ENCODE data around the gene SEC14L2.

DNA sequence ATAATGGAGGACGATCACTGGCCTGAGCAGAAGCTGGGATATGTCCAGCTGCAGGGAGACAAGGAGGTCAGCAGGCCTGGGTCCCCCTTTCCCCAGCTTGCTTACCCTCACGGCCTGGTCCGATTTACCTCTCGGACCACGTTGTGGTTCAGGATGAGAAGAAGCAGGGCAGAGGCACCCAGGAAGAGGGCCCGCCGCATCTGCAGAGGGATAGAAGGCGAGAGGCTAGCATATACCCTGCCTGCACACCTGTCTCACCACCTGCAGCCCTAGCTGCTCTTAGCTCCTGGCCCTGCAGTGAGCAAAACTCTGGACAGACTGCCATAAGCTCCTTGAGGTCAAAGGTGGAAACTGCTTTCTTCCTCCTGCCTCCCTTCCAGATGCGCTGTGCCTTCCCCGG, 10.9 kb upstream of the SEC14L2 start:
- TF ChIP-seq, protein P1, sequence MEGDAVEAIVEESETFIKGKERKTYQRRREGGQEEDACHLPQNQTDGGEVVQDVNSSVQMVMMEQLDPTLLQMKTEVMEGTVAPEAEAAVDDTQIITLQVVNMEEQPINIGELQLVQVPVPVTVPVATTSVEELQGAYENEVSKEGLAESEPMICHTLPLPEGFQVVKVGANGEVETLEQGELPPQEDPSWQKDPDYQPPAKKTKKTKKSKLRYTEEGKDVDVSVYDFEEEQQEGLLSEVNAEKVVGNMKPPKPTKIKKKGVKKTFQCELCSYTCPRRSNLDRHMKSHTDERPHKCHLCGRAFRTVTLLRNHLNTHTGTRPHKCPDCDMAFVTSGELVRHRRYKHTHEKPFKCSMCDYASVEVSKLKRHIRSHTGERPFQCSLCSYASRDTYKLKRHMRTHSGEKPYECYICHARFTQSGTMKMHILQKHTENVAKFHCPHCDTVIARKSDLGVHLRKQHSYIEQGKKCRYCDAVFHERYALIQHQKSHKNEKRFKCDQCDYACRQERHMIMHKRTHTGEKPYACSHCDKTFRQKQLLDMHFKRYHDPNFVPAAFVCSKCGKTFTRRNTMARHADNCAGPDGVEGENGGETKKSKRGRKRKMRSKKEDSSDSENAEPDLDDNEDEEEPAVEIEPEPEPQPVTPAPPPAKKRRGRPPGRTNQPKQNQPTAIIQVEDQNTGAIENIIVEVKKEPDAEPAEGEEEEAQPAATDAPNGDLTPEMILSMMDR (IDR thresholded peaks at IDR 0.05) = no peak
- TF ChIP-seq POLR2A (IDR thresholded peaks at IDR 0.05) = no peak

All from esophagus squamous epithelium (tissue), 4 donors.